Measurements from ENCODE around the gene OR6B3. TPM values are rescaled to one million over a fixed set of nuclear protein-coding genes. Genes with fewer than 3 reads are reported as not detected.

The OR6B3 gene
- total and polyA plus RNA-seq, 2 of the 8 experiments (the other 6 are each of a cell fraction or from before 2014, with no cell fraction given), result not detected

- H3K36me3 ChIP-seq (ENCODE audit: control insufficient read depth in 2 of 4, insufficient read depth in 4 of 4, low read length in 3 of 4), result no peaks in the 10 kb centered on the region
- H3K4me1 ChIP-seq (replicated peaks in 1 of 4; ENCODE audit: control insufficient read depth in 3 of 4, insufficient read depth in 4 of 4, low read length in 3 of 4), result no peaks in the 10 kb centered on the region; a peak in 2 of 7 replicates
- H2BK12ac ChIP-seq (ENCODE audit: low read depth, low read length), result no peak overlapping the region
- H3K14ac ChIP-seq (ENCODE audit: insufficient read length), result no peak overlapping the region
- no peak overlapping the region for H3K4me2 ChIP-seq (ENCODE audit: insufficient read depth in 1 of 2, low read depth in 2 of 2, low read length in 2 of 2)
- H3K9ac ChIP-seq (replicated peaks in 1 of 4; ENCODE audit: extremely low read depth in 1 of 4, low read depth in 3 of 4, low read length in 3 of 4), result no peak overlapping the region
- FAIRE-seq (no peak), DNase-seq (ENCODE audit: low read depth in 1 of 2, low spot score in 2 of 2) (no peak)
- TF ChIP-seq ZNF274 (IDR thresholded peaks at IDR 0.05; ENCODE audit: borderline replicate concordance, extremely low read depth, low read length) (no peak), PHF8 (conservative IDR thresholded peaks at IDR 0.05; ENCODE audit: low read depth, low read length) (no peak)
- no peak overlapping the region for H3K23ac ChIP-seq (ENCODE audit: insufficient read length)
- H4K5ac ChIP-seq (ENCODE audit: insufficient read length, low read depth, low read length), result no peak overlapping the region
- H2BK120ac ChIP-seq (replicated peaks; ENCODE audit: low read depth, low read length), result no peak overlapping the region
- no peak overlapping the region for H2BK5ac ChIP-seq (ENCODE audit: low read depth, low read length)
- no peaks in the 10 kb centered on the region for H3K27me3 ChIP-seq (replicated peaks in 1 of 4; ENCODE audit: control insufficient read depth in 3 of 4, extremely low read depth in 1 of 4, insufficient read depth in 3 of 4, low read length in 3 of 4)
- no peaks in the 10 kb centered on the region for H3K79me2 ChIP-seq (ENCODE audit: control insufficient read depth in 1 of 2, insufficient read depth in 2 of 2, low read length in 2 of 2)
- WGBS, 2 experiments (ENCODE audit: extremely low coverage in 1 of 2, insufficient coverage in 1 of 2, insufficient read length in 1 of 2, insufficient replicate concordance in 2 of 2, low coverage in 1 of 2, low lambda C conversion rate in 2 of 2, missing lambda C conversion rate in 1 of 2), result 91% methylated on average over 1 of the region's 1 CpG; no CpG with 5 or more reads in 1 of the 2 experiments
- no peak overlapping the region for H2BK15ac ChIP-seq (ENCODE audit: low read length)
- H4K20me1 ChIP-seq (replicated peaks in 1 of 2; ENCODE audit: control insufficient read depth in 1 of 2, insufficient read depth in 2 of 2, low read length in 2 of 2), result no peaks in the 10 kb centered on the region
- no peaks in the 10 kb centered on the region for H3K79me1 ChIP-seq (ENCODE audit: low read depth, low read length)
- CTCF ChIA-PET (ENCODE audit: partially characterized antibody), result no interaction called here
- H2BK20ac ChIP-seq (ENCODE audit: low read length), result no peak overlapping the region
- H3K23me2 ChIP-seq (ENCODE audit: low read depth, low read length), result no peaks in the 10 kb centered on the region
- H4K91ac ChIP-seq (replicated peaks; ENCODE audit: insufficient read length, low read length), result no peak overlapping the region
- H2AFZ ChIP-seq (ENCODE audit: low read length), result no peak overlapping the region
- H4K8ac ChIP-seq (ENCODE audit: extremely low read depth, insufficient read depth, low read length), result no peak overlapping the region
- H3K4ac ChIP-seq (replicated peaks; ENCODE audit: insufficient read length, low read depth, low read length), result no peak overlapping the region
- no peak overlapping the region for H3K27ac ChIP-seq (ENCODE audit: low read depth, low read length)
- H3K56ac ChIP-seq (replicated peaks; ENCODE audit: insufficient read length, low read depth, low read length), result no peak overlapping the region
- H3K9me3 ChIP-seq (ENCODE audit: insufficient read depth in 2 of 2, low read depth in 1 of 2, low read length in 1 of 2), result no peaks in the 10 kb centered on the region
- H3K4me3 ChIP-seq (ENCODE audit: extremely low read depth in 1 of 4, insufficient read depth in 2 of 4, low read depth in 3 of 4, low read length in 4 of 4), result no peak overlapping the region
- no peak overlapping the region for H3K18ac ChIP-seq (ENCODE audit: extremely low read depth, low read length)
- no peak overlapping the region for H2AK5ac ChIP-seq (ENCODE audit: low read depth, low read length)
- POLR2A ChIA-PET (ENCODE audit: partially characterized antibody), result no interaction called here
Observed at GRCh38 chr2:240068193-240068592, 14.9 kb upstream of the OR6B3 start.
